SW480 (cell line): ENCODE results near the gene KIF22.
"Not testable (repeated sequence)": the region's sequence is repeated elsewhere in the genome, so short reads cannot be mapped to it uniquely, and the experiment has no call there.

Experiments used
- DNase-seq: peaks from one replicate; pipeline ENCODE4 v3.0.0-alpha.2; 2016; ENCODE audit warnings: low spot score

KIF22 gene

DNA sequence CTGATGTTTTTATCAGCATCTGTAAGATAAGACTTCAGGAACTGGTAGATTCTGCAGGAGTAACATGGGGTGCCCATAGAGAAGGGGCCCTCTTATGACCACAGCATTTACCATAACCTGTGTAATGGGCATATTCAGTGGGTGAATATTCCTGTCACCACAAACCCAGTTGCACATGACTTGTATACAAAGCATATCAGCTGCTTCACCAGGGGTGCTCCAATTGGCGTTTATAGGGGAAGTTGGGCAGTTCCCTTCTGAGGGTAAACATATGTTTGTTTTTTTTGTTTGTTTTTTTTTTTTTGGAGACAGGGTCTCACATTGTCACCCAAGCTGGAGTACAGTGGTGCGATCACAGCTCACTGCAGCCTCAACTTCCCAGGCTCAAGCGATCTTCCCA is 24.0 kb upstream of the KIF22 start:
- no peak for DNase-seq

DNA sequence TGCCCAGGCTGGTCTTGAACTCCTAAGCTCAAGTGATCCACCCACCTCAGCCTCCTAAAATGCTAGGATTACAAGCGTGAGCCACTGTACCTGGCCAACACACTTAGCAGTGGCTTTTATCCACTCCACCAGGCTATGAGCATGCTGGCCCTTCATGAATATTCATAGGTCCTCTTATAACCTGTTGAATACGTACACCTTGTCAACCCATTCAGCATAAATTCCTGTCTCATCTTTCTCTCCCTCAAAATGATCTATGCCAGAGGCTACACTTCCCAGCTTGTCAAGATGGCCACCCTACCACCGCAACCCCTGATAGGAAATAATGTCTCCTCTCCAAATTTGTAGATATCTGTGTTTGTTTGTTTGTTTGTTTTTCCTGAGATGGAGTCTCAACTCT is 23.5 kb upstream of the KIF22 start:
- DNase-seq = no peak

DNA sequence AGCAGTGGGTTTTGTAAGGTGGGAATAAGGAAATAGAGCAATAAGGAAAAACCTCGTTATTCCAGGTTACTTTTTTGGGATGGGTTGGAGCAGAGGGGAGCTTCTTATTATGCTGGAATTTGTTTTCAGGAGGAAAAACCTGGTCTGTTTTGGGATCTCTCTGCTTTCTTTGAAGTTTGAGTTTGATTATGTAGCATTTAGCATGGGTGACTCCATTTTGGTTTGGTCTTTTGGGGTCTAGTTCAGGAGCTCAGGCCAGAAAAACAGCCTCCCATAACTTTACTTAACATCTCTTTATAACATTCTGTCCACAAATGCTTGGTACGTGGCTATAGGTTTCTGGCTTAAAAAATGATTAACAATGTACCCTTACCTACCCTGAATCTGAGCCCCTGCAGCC is 21.0 kb upstream of the KIF22 start:
- no peak for DNase-seq

DNA sequence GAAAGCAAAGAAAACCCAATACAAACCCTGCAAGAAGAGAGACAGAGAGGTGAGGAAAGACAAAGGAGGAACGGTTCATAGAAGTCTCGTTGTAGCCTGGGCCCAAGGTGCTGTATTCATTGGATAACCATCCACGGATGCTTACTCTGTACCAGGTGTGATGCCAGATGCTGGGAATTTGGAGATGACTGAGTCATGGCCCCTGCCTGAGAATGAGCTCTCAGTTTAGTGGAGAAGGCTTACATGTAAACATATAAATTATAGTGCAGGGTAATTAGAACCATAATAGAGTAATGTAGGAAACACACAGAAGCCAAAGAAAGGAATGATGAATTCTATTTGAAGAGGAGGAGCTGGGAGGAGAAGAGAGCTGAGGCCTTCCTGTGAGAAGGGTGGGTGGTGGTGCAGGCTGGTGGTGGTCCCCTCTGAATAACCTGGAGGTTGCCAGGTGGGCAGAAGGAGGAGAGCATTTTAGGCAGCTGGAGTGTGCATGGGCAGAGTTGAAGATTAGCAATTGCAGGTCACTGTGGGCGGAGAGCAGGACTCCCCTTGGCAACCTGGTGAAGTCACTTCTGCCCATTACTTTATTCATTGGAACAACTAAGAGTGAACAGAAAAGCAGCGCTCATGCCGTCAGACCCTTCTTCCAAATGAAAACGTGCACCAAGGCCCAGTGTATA is 20.2 kb upstream of the KIF22 start:
- no peak for DNase-seq

DNA sequence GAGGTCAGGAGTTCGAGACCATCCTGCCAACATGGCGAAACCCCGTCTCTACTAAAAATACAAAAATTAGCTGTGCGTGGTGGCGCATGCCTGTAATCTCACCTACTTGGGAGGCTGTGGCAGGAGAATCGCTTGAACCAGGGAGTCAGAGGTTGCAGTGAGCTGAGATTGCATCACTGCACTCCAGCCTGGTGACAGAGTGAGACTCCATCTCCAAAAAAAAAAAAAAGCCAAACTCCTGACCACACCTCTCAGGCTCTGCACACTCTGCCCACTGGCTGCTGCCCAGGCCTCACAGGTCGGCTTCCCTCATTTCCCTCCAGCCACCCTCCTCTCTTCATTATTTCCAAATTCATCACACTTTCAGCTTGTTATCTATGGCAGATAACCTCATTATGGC is 18.2 kb upstream of the KIF22 start:
- DNase-seq = not testable (repeated sequence)

DNA sequence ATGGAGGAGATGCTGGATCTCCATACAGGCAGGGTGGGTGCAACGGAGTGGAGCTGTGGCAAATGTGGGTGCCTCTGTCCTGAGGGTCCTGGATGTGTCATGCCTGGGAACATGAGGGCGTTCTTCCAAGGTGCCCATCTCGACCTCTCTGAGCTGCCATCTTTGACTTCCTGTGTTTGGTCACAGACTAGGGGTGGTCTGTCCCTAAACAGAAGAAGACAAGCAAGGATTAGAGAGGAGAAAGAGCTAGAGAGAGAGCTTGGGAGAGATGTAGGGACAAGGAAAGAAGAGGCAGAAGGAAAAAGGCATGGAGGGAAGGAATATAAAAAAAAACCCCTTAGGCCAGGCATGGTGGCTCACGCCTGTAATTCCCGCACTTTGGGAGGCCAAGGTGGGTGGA is 15.8 kb upstream of the KIF22 start:
- no peak for DNase-seq

DNA sequence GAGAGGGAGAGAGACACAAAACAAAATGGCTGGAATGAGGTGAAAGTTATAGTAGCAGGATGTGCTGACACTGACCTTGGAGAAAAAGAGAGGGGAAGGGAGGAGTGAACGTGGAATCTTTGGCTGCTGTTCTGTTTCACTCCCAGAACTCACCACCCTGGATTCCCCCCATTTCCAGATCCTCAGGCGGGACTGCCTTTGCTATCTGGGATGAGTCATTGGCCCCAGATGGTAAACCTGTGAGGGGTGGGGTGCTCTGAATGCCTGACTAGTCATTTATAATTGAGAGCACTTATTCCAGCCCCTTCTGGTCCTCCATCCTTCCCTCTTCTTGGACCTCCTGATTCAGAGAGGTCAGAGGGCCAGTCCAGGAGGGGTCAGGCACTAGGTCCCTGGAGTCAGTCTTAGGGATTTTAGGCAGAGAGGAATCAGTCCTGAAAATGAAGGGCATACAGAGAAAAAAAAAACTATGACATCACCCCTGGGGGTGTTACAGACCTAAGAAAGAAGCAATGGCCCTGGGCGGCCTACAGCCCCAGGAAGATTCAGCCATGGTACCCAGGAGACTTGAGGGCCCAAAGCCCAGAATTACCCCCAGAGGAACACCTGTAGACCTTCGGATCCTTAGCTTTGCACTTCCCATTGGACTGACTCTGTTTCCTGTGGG is 14.7 kb upstream of the KIF22 start:
- peak; percentile 41 for DNase-seq

DNA sequence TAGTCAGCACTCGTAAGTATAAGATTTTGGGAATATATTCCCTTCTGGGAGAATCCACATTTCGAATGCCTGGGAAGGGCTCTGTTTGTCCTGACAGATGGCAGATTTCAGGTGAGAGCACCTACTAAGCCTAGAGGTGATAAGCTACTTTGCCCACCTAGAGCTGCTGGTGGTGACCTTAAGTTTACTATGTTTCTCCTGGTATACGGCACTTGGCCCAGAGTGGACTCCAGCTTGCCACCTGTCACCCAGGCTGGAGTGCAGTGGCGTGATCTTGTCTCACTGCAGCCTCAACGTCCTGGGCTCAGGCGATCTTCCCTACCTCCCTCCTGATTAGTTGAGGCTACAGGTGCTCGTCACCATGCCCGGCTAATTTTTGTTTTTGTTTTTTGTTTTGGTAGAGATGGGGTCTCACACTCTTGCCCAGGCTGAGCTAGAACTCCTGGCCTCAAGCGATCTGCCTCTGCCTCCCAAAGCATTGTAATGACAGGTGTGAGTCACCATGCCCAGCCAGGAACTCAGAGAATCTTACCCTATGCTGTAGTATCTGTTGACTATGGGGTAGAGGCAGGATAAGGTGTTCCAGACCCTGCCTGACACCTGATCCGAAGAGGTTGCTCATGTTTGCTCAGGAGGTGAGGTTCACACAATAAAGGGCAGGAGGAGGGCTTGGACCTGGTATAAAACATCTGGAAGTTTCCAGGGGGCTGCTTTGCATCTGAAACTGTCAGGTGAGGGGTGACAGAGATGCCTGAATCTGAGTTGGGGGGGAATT is 12.8 kb upstream of the KIF22 start, which contains the start of gene ZG16:
Gene ZG16 (plus strand): TSS at position 681 of the 775 bp plus-strand sequence. CDS start 1,011 bp downstream, outside the sequence.
- no peak for DNase-seq

DNA sequence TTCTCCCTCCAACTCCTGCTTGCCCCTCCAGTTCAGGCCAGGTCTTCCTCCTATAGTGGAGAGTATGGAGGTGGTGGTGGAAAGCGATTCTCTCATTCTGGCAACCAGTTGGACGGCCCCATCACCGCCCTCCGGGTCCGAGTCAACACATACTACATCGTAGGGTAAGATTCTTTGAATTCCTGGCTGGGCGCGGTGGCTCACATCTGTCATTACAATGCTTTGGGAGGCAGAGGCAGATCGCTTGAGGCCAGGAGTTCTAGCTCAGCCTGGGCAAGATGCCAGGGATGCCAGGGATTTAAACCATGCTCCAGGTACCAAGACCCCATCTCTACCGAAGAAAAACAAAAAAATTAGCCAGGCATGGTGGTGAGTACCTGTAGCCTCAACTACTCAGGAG is 11.1 kb upstream of the KIF22 start:
- DNase-seq = no peak

DNA sequence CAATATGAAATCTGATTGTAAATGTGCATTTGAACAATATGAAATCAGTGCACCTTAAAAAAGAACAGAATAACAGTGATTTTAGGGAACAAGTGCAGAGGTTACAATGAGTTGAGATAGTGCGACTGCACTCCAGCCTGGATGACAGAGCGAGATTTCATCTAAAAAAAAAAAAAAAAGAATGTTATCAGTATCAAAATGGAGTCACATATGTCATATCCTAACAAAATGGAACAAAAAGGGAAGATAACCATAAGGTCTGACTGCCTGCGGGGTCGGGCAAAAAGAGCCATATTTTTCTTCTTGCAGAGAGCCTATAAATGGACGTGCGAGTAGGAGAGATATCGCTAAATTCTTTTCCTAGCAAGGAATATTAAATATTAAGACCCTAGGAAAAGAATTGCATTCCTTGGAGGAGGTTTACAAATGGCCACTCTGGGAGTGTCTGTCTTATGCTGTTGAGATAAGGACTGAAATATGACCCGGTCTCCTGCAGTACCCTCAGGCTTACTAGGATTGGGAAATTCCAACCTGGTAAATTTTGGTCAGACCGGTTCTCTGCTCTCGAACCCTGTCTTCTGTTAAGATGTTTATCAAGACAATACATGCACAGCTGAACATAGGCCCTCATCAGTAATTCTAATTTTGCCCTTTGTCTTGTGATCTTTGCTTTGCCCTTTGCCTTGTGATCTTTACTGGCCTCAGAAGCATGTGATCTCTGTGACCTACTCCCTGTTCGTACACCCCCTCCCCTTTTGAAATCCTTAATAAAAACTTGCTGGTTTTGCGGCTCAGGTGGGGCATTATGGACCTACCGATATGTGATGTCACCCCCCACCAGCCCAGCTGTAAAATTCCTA is 7.2 kb upstream of the KIF22 start:
- DNase-seq = not testable (repeated sequence)

DNA sequence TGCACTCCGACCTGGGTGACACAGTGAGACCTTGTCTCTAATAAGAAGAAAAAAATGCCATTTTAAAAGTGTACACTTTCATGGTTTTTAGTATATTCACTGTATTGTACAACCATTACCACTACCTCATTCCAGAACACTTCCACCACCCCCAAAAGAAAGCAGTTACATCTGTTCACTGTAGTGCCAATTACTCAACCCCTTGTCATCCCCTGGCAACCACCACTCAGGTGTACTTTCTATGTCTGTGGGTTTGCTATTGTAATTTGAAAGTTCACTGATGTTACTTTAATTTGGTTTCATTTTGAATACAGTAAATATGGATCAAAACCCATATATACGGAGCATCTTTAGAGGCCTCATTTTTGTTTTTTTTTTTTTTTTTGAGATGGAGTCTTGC is 6.4 kb upstream of the KIF22 start:
- no peak for DNase-seq

DNA sequence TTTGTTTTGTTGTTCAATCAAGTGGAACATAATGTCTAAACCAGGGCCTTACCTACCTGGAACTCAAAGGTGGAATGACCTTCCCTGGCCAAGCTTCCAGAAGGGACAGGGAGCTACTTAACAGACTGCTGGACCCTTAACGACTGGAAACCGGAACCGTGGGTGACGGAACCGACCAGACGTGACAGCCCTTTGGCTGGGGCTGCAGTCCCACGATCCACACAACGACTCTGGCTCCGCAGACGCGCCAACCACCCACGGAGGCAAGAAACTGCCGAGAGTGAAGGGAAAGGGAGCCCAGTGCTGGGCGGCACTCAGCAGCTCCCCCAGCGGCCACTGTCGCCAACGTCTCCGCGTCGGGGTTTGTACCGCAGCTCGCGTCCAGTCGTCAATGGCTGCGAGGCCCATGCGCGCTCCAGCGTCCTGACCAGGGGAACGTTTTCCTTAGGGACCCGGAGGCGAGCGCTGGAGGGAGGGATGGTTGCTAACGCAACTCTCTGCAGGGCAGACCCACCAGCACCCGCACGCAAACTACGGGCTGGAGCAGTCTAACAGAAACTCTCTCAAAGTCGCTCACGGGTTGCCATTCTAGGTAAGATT is 5.5 kb upstream of the KIF22 start:
- DNase-seq = no peak

DNA sequence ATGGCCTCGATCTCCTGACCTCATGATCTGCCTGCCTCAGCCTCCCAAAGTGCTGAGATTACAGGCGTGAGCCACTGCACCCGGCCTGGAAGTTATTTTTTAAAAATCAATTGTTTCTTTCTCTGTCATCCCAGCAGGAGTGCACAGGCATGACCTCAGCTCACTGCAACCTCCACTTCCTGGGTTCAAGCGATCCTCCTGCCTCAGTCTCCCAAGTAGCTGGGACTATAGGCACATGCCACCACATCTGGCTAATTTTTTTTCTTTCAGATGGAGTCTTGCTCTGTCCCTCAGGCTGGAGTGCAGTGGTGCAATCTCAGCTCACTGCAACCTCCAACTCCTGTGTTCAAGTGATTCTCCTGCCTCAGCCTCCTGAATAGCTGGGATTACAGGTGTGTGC is 3.4 kb upstream of the KIF22 start:
- DNase-seq = not testable (repeated sequence)

DNA sequence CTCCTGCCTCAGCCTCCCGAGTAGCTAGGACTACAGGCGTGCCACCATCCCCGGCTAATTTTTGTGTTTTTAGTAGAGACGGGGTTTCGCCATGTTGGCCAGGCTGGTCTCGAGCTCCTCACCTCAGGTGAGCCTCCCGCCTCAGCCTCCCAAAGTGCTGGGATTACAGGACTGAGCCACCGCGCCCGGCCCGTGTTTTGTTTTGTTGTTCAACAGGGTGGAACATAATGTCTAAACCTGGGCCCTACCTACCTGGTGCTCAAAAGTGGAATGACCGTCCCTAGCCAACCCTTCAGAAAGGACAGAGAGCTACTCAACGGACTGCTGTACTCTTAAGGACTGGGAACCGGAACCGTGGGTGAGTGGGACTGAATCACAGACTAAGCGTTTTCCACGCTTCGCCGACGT is 772 bp upstream of the KIF22 start:
- DNase-seq = no peak

DNA sequence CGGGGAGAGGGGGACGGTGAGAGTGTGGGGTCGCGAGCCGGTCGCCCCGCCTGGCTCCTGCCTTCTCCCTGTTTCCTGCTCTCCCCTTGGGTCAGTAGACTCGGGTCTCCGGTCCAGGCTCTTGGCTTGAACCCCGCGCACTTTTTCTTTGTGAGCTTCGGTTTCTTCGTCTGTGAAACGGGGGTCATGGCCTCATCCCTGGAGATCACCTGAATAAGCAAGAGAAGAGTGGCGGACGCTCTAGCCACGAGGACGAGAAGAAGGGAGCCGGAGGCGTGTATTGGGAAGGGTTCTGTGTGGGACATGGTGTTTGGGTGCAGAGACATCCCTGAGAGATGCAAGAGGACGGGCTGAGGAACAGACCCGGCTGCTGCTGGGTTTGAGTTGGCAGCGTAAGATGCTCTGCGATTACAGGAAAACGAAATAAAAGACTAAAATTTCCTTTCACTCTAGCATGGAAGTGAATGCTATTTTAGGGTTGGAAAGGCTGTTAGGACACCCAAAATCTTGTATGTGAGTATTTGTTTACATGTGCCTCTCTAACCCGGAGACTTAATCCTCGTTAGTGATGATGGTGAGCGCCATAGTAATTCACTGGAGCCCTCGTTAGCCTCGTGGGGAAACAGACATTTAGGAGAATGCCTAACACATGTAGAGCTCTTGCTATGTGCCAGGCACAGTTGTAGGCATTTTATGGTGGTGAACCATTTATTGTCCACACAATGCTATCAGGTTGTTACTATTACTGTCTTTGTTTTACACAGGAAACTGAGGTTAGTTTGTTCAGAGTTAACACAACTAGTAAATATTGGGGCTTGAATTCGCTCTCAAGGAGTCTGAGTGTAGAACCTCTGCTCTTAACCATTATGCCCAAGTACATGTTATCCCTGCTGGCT is 646 bp downstream of the KIF22 start:
- DNase-seq = no peak

DNA sequence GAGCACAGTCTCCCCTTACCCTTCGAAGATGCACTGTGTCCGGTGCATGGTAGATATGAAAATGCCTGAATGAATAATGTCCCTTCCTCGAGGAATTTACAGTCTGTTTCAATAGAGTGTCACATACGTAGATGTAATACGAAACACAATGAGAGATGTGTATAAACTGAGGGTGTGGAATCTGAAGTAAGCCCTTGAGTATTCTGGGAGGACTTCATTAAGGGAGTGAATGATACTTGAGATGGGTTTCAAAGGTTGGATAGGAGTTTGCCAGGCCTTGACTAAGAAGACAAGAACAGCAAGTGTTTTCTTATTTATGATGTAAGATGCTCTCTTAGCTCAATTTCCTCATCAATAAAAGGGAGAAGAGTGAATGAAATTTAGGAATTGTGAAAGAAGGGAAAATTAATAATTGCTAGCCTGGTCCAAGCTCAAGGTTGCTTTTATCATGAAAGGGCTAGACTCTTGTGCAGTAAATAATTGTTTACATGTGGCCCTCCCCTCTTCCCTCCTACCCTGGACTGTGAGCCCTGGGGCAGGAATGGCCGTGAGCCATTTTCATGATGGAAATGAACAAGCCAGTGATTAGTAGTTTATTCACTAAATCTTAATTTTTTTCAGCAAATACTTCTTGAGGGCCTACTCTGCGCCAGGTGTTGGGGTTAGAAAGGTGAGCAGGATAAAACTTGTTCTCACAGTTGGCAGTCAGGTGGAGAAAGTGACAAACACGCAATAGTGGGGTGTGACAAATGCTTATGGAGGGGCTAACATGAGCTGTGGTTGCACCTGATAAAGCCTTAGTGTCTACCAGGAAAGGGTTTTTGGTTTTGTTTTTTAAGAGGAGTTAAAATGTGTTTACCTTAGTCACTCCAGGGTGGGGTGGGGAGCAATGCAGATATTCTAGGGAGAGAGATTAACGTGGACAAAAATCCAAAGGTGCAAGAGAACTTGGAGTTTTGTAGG is 1.6 kb downstream of the KIF22 start:
- DNase-seq = no peak

DNA sequence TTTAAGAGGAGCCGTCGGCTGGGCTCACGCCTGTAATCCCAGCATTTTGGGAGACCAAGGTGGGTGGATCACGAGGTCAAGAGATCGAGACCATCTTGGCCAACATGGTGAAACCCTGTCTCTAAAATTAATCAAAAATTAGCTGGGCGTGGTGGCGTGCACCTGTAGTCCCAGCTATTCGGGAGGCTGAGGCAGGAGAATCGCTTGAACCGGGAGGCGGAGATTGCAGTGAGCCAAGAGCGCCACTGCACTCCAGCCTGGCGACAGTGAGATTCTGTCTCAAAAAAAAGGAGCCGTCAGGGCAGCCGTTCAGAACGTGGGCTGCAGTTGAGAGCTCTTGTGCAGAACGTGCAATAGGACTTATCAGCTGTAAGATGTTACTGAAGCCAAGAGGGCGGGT is 2.6 kb downstream of the KIF22 start:
- DNase-seq = not testable (repeated sequence)

DNA sequence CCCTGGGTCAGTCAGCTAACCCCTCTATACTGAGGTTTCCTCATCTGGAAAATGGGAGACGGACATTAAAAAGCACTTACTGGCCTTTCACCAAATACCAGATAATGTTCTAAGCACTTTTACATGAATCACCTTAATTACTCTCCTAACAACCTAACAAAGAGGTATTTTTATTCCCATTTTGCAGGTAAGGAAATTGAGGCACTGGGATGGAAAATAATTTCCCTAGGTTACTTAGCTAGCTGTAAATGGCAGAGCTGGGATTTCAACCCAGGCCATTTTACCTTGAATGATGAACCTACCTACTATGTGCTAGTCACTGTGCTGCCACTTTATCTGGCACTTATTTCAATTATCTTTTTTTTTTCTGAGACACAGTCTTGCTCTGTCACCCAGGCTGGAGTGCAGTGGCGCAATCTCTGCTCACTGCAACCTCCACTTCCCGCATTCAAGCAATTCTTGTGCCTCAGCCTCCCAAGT is 3.7 kb downstream of the KIF22 start:
- no peak for DNase-seq

DNA sequence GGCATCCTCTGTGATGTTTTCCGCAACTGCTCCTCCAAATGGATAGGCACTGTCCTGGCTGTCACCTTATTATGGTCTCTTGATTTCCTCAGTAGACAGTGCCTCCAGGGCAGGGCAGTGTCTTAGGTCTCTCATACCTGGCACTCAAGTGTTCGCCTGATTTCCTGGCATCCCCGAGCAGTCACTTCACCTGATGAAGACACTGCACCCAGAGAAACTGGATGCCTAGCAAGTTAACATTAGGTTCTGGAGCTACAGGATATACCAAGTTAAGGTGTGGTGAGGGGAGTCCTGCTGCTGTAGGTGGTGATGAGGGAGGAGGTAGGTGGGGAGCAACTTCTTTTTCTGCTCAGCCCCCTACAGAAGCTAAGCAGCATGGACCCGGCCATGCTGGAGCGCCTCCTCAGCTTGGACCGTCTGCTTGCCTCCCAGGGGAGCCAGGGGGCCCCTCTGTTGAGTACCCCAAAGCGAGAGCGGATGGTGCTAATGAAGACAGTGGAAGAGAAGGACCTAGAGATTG is 11.9 kb downstream of the KIF22 start:
- DNase-seq = no peak
